H1 (cell line): Measurements from ENCODE around the gene TUBA1A. TPM values are rescaled to one million over a fixed set of nuclear protein-coding genes. Genes with fewer than 3 reads are reported as not detected.

Experiments
- CTCF ChIA-PET: fragments of 300-600 bp; sonication (Branson Sonifier 250); formaldehyde crosslinking; loops from one replicate; lab custom pipeline; 2021; ENCODE audit not compliant: partially characterized antibody; lab: Charles Lee
- POLR2A ChIA-PET: fragments of 300-600 bp; sonication (Branson Sonifier 250); formaldehyde crosslinking; loops from one replicate; lab custom pipeline; 2021; ENCODE audit warnings: inconsistent platforms; ENCODE audit not compliant: partially characterized antibody; lab: Charles Lee
- DNase-seq, 2 experiments: peaks; one replicate each; pipeline versions ENCODE4 v3.0.0 to v3.0.0-alpha.2; 2010 to 2022; ENCODE audit warnings: low spot score in 2 of 2, low read depth in 1 of 2, mixed read lengths in 1 of 2
- FAIRE-seq: peaks from 2 replicates; lab custom pipeline; 2011; peaks lifted over from hg19 to GRCh38; lab: Jason Lieb, UNC
- H2AFZ ChIP-seq: 2 replicates; pipeline ENCODE4 v1.8.1; 2012; ENCODE audit warnings: low read length, inconsistent platforms
- H2AK5ac ChIP-seq: 2 replicates; pipeline ENCODE4 v1.6.1; 2013; ENCODE audit warnings: low read depth, low read length
- H2BK120ac ChIP-seq: replicated peaks from 2 replicates; pipeline ENCODE3; 2013; ENCODE audit warnings: low read depth, low read length, inconsistent platforms
- H2BK12ac ChIP-seq: 2 replicates; pipeline ENCODE4 v1.6.1; 2013; ENCODE audit warnings: low read depth, low read length
- H2BK15ac ChIP-seq: 2 replicates; pipeline ENCODE4 v1.6.1; 2013; ENCODE audit warnings: low read length
- H2BK20ac ChIP-seq: 2 replicates; pipeline ENCODE4 v1.6.1; 2013; ENCODE audit warnings: low read length
- H2BK5ac ChIP-seq: 2 replicates; pipeline ENCODE4 v1.6.1; 2013; ENCODE audit warnings: low read depth, low read length
- H3K14ac ChIP-seq: 2 replicates; pipeline ENCODE4 v1.6.1; 2013; ENCODE audit warnings: inconsistent platforms; ENCODE audit not compliant: insufficient read length
- H3K18ac ChIP-seq: 2 replicates; pipeline ENCODE4 v1.6.1; 2013; ENCODE audit warnings: low read length; ENCODE audit errors: extremely low read depth
- H3K23ac ChIP-seq: 2 replicates; pipeline ENCODE4 v1.6.1; 2013; ENCODE audit warnings: inconsistent platforms; ENCODE audit not compliant: insufficient read length
- H3K23me2 ChIP-seq: 2 replicates; pipeline ENCODE4 v1.6.1; 2013; ENCODE audit warnings: low read depth, low read length
- H3K27ac ChIP-seq: 2 replicates; pipeline ENCODE4 v1.6.1; 2011; ENCODE audit warnings: low read depth, low read length, inconsistent platforms
- H3K27me3 ChIP-seq, 4 experiments: replicated peaks in 1 of 4; 1 replicate in 1 of 4; 2 replicates in 3 of 4; pipeline versions ENCODE4 v1.6.1 to v1.8.1; 2011 to 2013; ENCODE audit warnings: low read length in 3 of 4, mild to moderate bottlenecking in 3 of 4, inconsistent platforms in 2 of 4, mixed read lengths in 2 of 4, moderate library complexity in 1 of 4; ENCODE audit not compliant: control insufficient read depth in 3 of 4, insufficient read depth in 3 of 4; ENCODE audit errors: extremely low read depth in 1 of 4
- H3K36me3 ChIP-seq, 4 experiments: 2 replicates each; pipeline versions ENCODE4 v1.6.1 to v1.8.1; 2011 to 2013; ENCODE audit warnings: mild to moderate bottlenecking in 4 of 4, low read length in 3 of 4, moderate library complexity in 2 of 4, control low read depth in 1 of 4, inconsistent platforms in 1 of 4; ENCODE audit not compliant: insufficient read depth in 4 of 4, control insufficient read depth in 2 of 4
- H3K4ac ChIP-seq: replicated peaks from 2 replicates; pipeline ENCODE3; 2013; ENCODE audit warnings: low read length, low read depth, mixed read lengths, inconsistent platforms; ENCODE audit not compliant: insufficient read length
- H3K4me1 ChIP-seq, 4 experiments: replicated peaks in 1 of 4; 1 replicate in 1 of 4; 2 replicates in 3 of 4; pipeline versions ENCODE4 v1.6.1 to v1.8.1; 2011 to 2013; ENCODE audit warnings: low read length in 3 of 4, inconsistent platforms in 2 of 4, mixed read lengths in 1 of 4; ENCODE audit not compliant: insufficient read depth in 4 of 4, control insufficient read depth in 3 of 4
- H3K4me2 ChIP-seq, 2 experiments: 2 replicates each; pipeline versions ENCODE4 v1.6.1 to v1.8.1; 2011 to 2013; ENCODE audit warnings: low read depth in 2 of 2, low read length in 2 of 2, control low read depth in 1 of 2, inconsistent platforms in 1 of 2, mild to moderate bottlenecking in 1 of 2; ENCODE audit not compliant: insufficient read depth in 1 of 2
- H3K4me3 ChIP-seq, 4 experiments: fragments of 200-600, 300-600 bp in 1 of 4; sonication (generic), shearing (Covaris generic), sonication (Bioruptor Twin) in 1 of 4; 2 replicates each; pipeline versions ENCODE4 v1.5.1 to v1.8.1; 2011 to 2016; ENCODE audit warnings: low read length in 4 of 4, low read depth in 3 of 4, control low read depth in 2 of 4, inconsistent platforms in 2 of 4, mild to moderate bottlenecking in 2 of 4, mixed read lengths in 1 of 4, moderate library complexity in 1 of 4; ENCODE audit not compliant: insufficient read depth in 2 of 4; ENCODE audit errors: extremely low read depth in 1 of 4
- H3K56ac ChIP-seq: replicated peaks from 2 replicates; pipeline ENCODE3; 2013; ENCODE audit warnings: low read depth, mild to moderate bottlenecking, mixed read lengths, low read length, inconsistent platforms; ENCODE audit not compliant: insufficient read length
- H3K79me1 ChIP-seq: 2 replicates; pipeline ENCODE4 v1.6.1; 2013; ENCODE audit warnings: low read depth, low read length, control low read depth
- H3K79me2 ChIP-seq, 2 experiments: 2 replicates each; pipeline versions ENCODE4 v1.6.1 to v1.8.1; 2012 to 2013; ENCODE audit warnings: low read length in 2 of 2, mild to moderate bottlenecking in 2 of 2, inconsistent platforms in 1 of 2; ENCODE audit not compliant: insufficient read depth in 2 of 2, control insufficient read depth in 1 of 2
- H3K9ac ChIP-seq, 4 experiments: replicated peaks in 1 of 4; 1 replicate in 1 of 4; 2 replicates in 3 of 4; pipeline versions ENCODE4 v1.6.1 to v1.8.1; 2011 to 2013; ENCODE audit warnings: low read depth in 3 of 4, low read length in 3 of 4, control low read depth in 2 of 4, mild to moderate bottlenecking in 2 of 4, moderate library complexity in 2 of 4, inconsistent platforms in 1 of 4; ENCODE audit errors: extremely low read depth in 1 of 4
- H3K9me3 ChIP-seq, 2 experiments: 2 replicates each; pipeline versions ENCODE4 v1.6.1 to v1.8.1; 2012 to 2013; ENCODE audit warnings: mild to moderate bottlenecking in 2 of 2, moderate library complexity in 2 of 2, control low read depth in 1 of 2, inconsistent platforms in 1 of 2, low read depth in 1 of 2, low read length in 1 of 2, mixed read lengths in 1 of 2; ENCODE audit not compliant: insufficient read depth in 2 of 2
- H4K20me1 ChIP-seq, 2 experiments: replicated peaks in 1 of 2; 2 replicates each; pipeline versions ENCODE3 to v1.8.1; 2011 to 2013; ENCODE audit warnings: inconsistent platforms in 2 of 2, low read length in 2 of 2, mild to moderate bottlenecking in 1 of 2; ENCODE audit not compliant: insufficient read depth in 2 of 2, control insufficient read depth in 1 of 2
- H4K5ac ChIP-seq: 2 replicates; pipeline ENCODE4 v1.6.1; 2013; ENCODE audit warnings: low read length, low read depth, mixed read lengths, inconsistent platforms; ENCODE audit not compliant: insufficient read length
- H4K8ac ChIP-seq: 2 replicates; pipeline ENCODE4 v1.8.0; 2013; ENCODE audit warnings: mild to moderate bottlenecking, moderate library complexity, low read length, inconsistent platforms; ENCODE audit not compliant: insufficient read depth; ENCODE audit errors: extremely low read depth
- H4K91ac ChIP-seq: replicated peaks from 2 replicates; pipeline ENCODE3; 2013; ENCODE audit warnings: low read length, mixed read lengths, inconsistent platforms; ENCODE audit not compliant: insufficient read length
- BCL11A ChIP-seq, 2 experiments: IDR thresholded peaks; one replicate each; pipeline ENCODE4 v1.6.1; 2011; ENCODE audit warnings: low read depth in 2 of 2, low read length in 2 of 2, mild to moderate bottlenecking in 2 of 2
- CBX8 ChIP-seq: fragments of 300-800, 300-1000 bp; sonication (generic); IDR thresholded peaks from 2 replicates; pipeline ENCODE4 v1.7.1; 2016; ENCODE audit warnings: low read depth, low read length, borderline replicate concordance
- CEBPB ChIP-seq: IDR thresholded peaks from 2 replicates; pipeline ENCODE4 v1.6.1; 2012; ENCODE audit warnings: low read depth, low read length
- EGR1 ChIP-seq: IDR thresholded peaks from 2 replicates; pipeline ENCODE4 v1.6.1; 2011; ENCODE audit warnings: low read depth, low read length, borderline replicate concordance
- EZH2 ChIP-seq: fragments of 200-600 bp; sonication (generic); IDR thresholded peaks from 2 replicates; pipeline ENCODE4 v1.7.1; 2012; ENCODE audit warnings: low read depth, mild to moderate bottlenecking, moderate library complexity, low read length, inconsistent platforms; ENCODE audit not compliant: severe bottlenecking
- MAX ChIP-seq: IDR thresholded peaks from 2 replicates; pipeline ENCODE4 v1.6.1; 2012; ENCODE audit warnings: inconsistent platforms
- NRF1 ChIP-seq: IDR thresholded peaks from 2 replicates; pipeline ENCODE4 v1.6.1; 2011; ENCODE audit warnings: mild to moderate bottlenecking, low read depth, low read length, improper control_type of control experiment
- RBBP5 ChIP-seq: IDR thresholded peaks from 2 replicates; pipeline ENCODE4 v1.7.1; 2012; ENCODE audit warnings: low read depth, mild to moderate bottlenecking, inconsistent platforms, low read length, moderate library complexity, borderline replicate concordance
- SP2 ChIP-seq: IDR thresholded peaks from 2 replicates; pipeline ENCODE4 v1.6.1; 2012; ENCODE audit warnings: mild to moderate bottlenecking, low read length, inconsistent platforms
- TCF12 ChIP-seq: IDR thresholded peaks from 2 replicates; pipeline ENCODE4 v1.6.1; 2011; ENCODE audit warnings: low read depth, mild to moderate bottlenecking, low read length
- TEAD4 ChIP-seq: IDR thresholded peaks from 2 replicates; pipeline ENCODE4 v1.6.1; 2012; ENCODE audit warnings: low read depth, low read length, inconsistent platforms, mixed read lengths
- WGBS, 2 experiments: shearing (Covaris generic) in 1 of 2; methylation state at CpG; one replicate each; pipeline versions ENCODE4 v1.1.6 to v1.1.7; 2013 to 2015; ENCODE audit warnings: low lambda C conversion rate in 2 of 2, mixed read lengths in 2 of 2, inconsistent platforms in 1 of 2, low coverage in 1 of 2, missing lambda C conversion rate in 1 of 2; ENCODE audit not compliant: insufficient replicate concordance in 2 of 2, insufficient coverage in 1 of 2, insufficient read length in 1 of 2; ENCODE audit errors: extremely low coverage in 1 of 2, missing lambda C conversion rate in 1 of 2; 5-methylcytosine and 5-hydroxymethylcytosine counted together
- polyA plus RNA-seq, 7 experiments: library from polyadenylated mRNA; depleted of rRNA in 3 of 7; stranded (reverse) in 5 of 7; unstranded in 2 of 7; fragments of >200 nt in 5 of 7; fragments of 200-250 nt in 2 of 7; gene quantifications; 1 replicate in 5 of 7; 2 replicates in 1 of 7; 4 replicates in 1 of 7; pipeline versions ENCODE4 v1.2.1 to v1.2.3, GENCODE V29; 2011 to 2013; ENCODE audit warnings: missing spikeins in 2 of 7, mixed read lengths in 2 of 7
- total RNA-seq: library from RNA; stranded (reverse); fragmentation: NEBNext Ultra II Directional; extraction: Animal tissue kit (Norgen Biotek cat#: 25700); gene quantifications from 2 replicates; pipeline ENCODE4 v1.2.1, GENCODE V29; 2021
- TF ChIP-seq, protein P1 (sequence below): IDR thresholded peaks from 2 replicates; pipeline ENCODE4 v1.6.1; 2012; ENCODE audit warnings: low read length, inconsistent platforms

The TUBA1A gene
- total and polyA plus RNA-seq, 2 of the 8 experiments (the other 6 are each of a cell fraction or from before 2014, with no cell fraction given), result 283 to 1,018 TPM

GRCh38 chr12:49223122-49223521 is 34.2 kb upstream of the TUBA1A start:
- Histone ChIP-seq H2BK15ac (no peak overlapping the region), H3K79me1 (no peaks in the 10 kb centered on the region), H2BK12ac (no peak overlapping the region), H3K9me3 (no peaks in the 10 kb centered on the region), H3K18ac (no peak overlapping the region), H3K4me2 (no peak overlapping the region), H3K23me2 (no peaks in the 10 kb centered on the region), H4K91ac (no peak overlapping the region), H2BK120ac (no peak overlapping the region), H4K8ac (no peak overlapping the region), H2AK5ac (no peak overlapping the region), H3K27me3 (no peaks in the 10 kb centered on the region), H3K9ac (no peak overlapping the region), H3K4me3 (no peak overlapping the region), H3K36me3 (no peaks in the 10 kb centered on the region), H3K14ac (no peak overlapping the region), H3K4ac (no peak overlapping the region), H3K56ac (no peak overlapping the region), H3K4me1 (no peaks in the 10 kb centered on the region), H3K79me2 (no peaks in the 10 kb centered on the region), H2AFZ (no peak overlapping the region), H4K20me1 (no peaks in the 10 kb centered on the region), H2BK5ac (no peak overlapping the region), H3K23ac (no peak overlapping the region), H2BK20ac (no peak overlapping the region), H4K5ac (no peak overlapping the region), H3K27ac (no peak overlapping the region)
- no peak for DNase-seq
- no peak for FAIRE-seq
- ChIA-PET CTCF (interaction anchor here (0.6 to 4.8 kb wide), 7 partner anchors 11 to 239 kb away, joined by 3 to 34 read pairs (median 3); no protein-coding TSS in a partner anchor), POLR2A (interaction anchor here (0.7 to 3.7 kb wide), 5 partner anchors 8 to 1586 kb away, joined by 3 to 20 read pairs (median 7); partner anchors contain the start of genes TUBA1B and TUBA1C)
- WGBS, 2 experiments, result 89% methylated on average over 1 of the region's 1 CpG; no CpG with 5 or more reads in 1 of the 2 experiments
- no peak for TF ChIP-seq RBBP5
- no peak for TF ChIP-seq MAX
- TF ChIP-seq, protein P1, sequence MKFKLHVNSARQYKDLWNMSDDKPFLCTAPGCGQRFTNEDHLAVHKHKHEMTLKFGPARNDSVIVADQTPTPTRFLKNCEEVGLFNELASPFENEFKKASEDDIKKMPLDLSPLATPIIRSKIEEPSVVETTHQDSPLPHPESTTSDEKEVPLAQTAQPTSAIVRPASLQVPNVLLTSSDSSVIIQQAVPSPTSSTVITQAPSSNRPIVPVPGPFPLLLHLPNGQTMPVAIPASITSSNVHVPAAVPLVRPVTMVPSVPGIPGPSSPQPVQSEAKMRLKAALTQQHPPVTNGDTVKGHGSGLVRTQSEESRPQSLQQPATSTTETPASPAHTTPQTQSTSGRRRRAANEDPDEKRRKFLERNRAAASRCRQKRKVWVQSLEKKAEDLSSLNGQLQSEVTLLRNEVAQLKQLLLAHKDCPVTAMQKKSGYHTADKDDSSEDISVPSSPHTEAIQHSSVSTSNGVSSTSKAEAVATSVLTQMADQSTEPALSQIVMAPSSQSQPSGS, result no peak
- no peak for TF ChIP-seq BCL11A (IDR thresholded peaks at IDR 0.05; ENCODE audit: low read depth in 2 of 2, low read length in 2 of 2)
- no peak for TF ChIP-seq CBX8
- no peak for TF ChIP-seq TEAD4
- no peak for TF ChIP-seq NRF1
- TF ChIP-seq EGR1, result no peak
- no peak for TF ChIP-seq EZH2
- no peak for TF ChIP-seq TCF12
- no peak for TF ChIP-seq CEBPB
- no peak for TF ChIP-seq SP2
